ENCODE measurements around the gene F2R.

- TF ChIP-seq POLR2A (IDR thresholded peaks at IDR 0.05) = no peak
- no peak for TF ChIP-seq CTCF (IDR thresholded peaks at IDR 0.05)
Observed at GRCh38 chr5:76763136-76763535, 47.2 kb downstream of the F2R start.

Measured in testis (tissue), 2 donors.